Activated CD8-positive, alpha-beta memory T cell treated with anti-CD3 and anti-CD28 coated beads, Interleukin-2, amount 10 ng/mL, durations not matched to agents 7 days and 5 days (primary cell): ENCODE results near the gene ARHGDIG. TPM values are rescaled to one million over a fixed set of nuclear protein-coding genes. Genes with fewer than 3 reads are reported as not detected.
"Not testable (repeated sequence)": the region's sequence is repeated elsewhere in the genome, so short reads cannot be mapped to it uniquely, and the experiment has no call there.

Source experiments
- ATAC-seq: fragments of 150-1000 bp; cut with Tn5 transposase; one replicate; pipeline ENCODE4 v1.10.0; 2021; ENCODE audit warnings: moderate library complexity
- CTCF ChIA-PET: fragments of 350-600 bp; sonication (Branson Sonifier 250); formaldehyde crosslinking; loops from one replicate; lab custom pipeline; 2021; ENCODE audit warnings: antibody characterized with exemption; lab: Charles Lee
- DNase-seq: peaks from one replicate; pipeline ENCODE4 v3.0.0-alpha.2; 2020
- H3K27ac Mint-ChIP-seq: one replicate; pipeline ENCODE4 v1.8.0; 2021; ENCODE audit warnings: mild to moderate bottlenecking, mixed read lengths
- H3K27me3 Mint-ChIP-seq: one replicate; pipeline ENCODE4 v1.8.0; 2021; ENCODE audit warnings: mixed read lengths
- H3K36me3 Mint-ChIP-seq: one replicate; pipeline ENCODE4 v1.8.0; 2021; ENCODE audit warnings: mild to moderate bottlenecking, mixed read lengths
- H3K4me1 Mint-ChIP-seq: one replicate; pipeline ENCODE4 v1.8.0; 2021; ENCODE audit warnings: mixed read lengths
- H3K4me3 Mint-ChIP-seq: one replicate; pipeline ENCODE4 v1.8.0; 2021; ENCODE audit warnings: mild to moderate bottlenecking, moderate library complexity, mixed read lengths
- H3K9me3 Mint-ChIP-seq: one replicate; pipeline ENCODE4 v1.8.0; 2022; ENCODE audit warnings: low read depth, mixed read lengths
- total RNA-seq, 2 experiments: library from RNA; stranded (reverse); gene quantifications; one replicate each; pipeline ENCODE4 v1.2.3, GENCODE V29; 2021

ARHGDIG gene
- total RNA-seq, 2 experiments from 2014 or later: not detected

DNA sequence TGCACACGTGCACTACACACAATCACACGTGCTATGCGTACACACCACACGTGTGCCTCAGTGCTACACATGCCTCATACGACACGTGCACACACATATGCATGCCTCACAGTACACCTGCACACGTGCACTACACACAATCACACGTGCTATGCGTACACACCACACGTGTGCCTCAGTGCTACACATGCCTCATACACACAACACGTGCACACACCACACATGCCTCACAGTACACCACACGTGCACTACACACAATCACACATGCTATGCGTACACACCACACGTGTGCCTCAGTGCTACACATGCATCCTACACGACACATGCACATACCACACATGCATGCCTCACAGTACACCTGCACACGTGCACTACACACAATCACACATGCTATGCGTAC is 12.8 kb upstream of the ARHGDIG start:
- ATAC-seq, DNase-seq, H3K36me3 Mint-ChIP-seq, H3K27ac Mint-ChIP-seq, H3K27me3 Mint-ChIP-seq, H3K4me3 Mint-ChIP-seq, H3K9me3 Mint-ChIP-seq, CTCF ChIA-PET, H3K4me1 Mint-ChIP-seq: not testable (repeated sequence)

DNA sequence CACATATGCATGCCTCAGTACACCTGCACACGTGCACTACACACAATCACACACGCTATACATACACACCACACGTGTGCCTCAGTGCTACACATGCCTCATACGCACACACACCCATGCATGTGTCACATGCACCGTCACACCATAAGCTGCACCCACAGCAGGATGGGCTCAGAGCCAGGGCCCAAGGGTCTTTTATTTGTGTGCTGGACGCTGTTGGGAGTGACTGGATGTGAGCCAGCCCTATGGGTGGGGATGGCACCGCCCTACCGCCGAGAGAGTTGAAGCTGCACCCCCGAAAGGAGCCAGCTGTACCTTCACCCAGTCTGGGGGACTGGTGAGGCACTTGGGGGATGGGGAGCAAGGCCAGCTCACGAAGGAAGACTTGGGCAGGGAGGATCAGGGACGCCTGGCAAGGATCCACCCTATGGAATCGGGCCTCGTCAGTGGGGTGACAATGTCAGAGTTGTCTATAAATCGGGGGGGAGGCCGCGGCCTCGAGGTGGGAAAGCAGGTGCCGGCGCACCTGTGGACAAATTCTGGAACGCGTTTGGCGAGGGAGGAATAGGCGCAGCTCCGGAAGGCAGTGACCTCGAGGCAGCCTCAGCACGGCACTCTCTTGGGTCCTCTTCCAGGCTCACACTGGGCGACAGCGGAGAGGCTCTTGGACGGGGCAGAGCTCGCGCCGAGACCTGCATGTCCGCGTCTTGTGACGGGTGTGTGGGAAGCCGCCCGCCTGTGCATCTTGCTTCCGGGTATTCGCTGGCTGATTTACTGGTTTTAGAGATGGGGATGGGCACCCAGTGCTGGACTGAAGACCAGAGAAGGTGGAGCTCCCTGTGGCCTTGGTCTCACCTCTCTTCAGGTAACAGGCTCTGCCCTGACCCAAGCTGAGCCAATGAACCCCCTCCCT is 12.0 kb upstream of the ARHGDIG start:
- ATAC-seq (no peak), DNase-seq (no peak)
- Mint-ChIP-seq H3K4me1 (no peaks in the 10 kb centered on the region), H3K4me3 (no peak overlapping the region), H3K36me3 (no peaks in the 10 kb centered on the region), H3K9me3 (peaks cover 2% of the 10 kb centered on the region), H3K27me3 (no peaks in the 10 kb centered on the region), H3K27ac (no peak overlapping the region)
- CTCF ChIA-PET: no interaction called here

DNA sequence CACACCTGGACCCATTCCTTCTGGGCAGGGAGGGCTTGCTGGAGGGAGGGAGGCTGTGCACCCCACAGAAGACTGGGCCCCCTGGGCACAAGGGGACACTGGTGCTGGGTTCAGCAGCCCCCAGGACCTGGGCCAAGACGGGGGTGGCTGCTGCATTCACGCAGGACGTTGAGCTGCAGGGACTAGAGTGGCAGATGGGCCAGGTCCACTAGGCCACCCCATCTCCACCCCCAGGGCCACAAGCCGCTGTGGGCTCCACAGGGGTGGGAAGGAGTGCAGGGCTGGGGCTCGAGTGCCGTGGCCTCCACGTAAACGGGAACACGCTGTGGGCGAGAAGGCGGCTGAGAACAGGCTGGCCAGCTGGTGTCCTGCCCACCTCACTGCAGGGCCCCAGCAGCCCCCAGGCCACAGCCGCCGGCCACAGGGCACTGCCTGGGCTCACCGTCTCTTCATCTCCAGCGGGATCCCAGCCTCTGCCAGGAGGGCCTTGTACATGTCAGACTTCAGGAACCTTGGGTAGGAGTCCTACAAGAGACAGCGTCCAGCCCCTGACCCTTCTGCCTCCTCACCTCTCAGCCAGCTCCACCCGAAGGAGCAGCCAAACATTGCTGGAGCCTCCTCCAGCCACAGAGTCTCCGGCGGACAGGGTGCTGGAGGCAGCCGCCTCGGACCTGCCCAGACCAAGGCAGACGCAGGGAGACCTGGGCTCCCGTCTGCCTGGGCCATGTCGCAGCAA is 11.2 kb upstream of the ARHGDIG start:
- DNase-seq (peak; percentile 37), ATAC-seq (no peak)
- Mint-ChIP-seq H3K9me3 (peaks cover 2% of the 10 kb centered on the region), H3K27me3 (no peaks in the 10 kb centered on the region), H3K27ac (no peak overlapping the region), H3K4me1 (no peaks in the 10 kb centered on the region), H3K4me3 (no peak overlapping the region), H3K36me3 (no peaks in the 10 kb centered on the region)
- CTCF ChIA-PET: no interaction called here

DNA sequence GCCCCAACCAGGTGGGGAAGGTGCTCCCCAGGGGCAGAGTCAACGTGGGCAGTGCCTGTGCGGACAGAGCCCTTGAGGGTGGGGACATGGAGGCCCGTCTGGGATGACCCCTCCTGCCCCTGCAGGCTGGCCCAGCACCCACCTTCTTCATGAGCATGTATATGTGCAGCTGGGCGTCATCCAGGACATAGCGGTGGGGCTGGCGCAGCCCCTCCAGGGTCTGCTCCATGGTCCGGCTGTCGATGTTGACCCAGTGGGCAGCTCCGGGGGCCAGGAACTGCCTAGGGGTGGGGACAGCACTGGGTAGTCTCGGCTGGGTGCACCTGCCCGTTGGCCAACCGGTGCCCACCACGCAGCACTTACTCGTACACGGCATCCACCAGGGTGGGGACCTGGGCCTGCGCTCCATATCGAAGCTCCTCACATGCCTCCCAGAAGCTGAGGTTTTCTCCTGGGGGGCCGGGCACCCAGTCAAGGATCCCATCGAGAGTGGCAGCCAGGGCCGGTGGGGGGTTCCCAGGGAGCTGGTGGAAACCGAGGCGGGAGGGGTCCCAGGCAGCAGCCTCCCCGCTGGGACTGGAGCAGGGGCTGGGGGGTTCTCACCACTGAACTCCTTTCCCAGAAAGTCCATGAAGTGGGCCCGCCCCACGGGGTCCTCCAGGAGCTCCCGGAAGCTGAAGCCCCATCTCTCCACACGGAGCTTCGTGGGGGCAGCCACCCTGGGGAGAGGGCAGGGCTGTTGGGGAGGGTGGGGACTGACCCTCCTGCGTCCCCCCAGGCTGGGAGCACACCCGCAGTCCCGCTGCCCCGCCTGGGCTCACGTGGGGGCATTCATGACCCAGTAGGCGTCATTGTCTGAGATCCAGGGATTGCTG is 9.8 kb upstream of the ARHGDIG start:
- Mint-ChIP-seq H3K9me3 (peaks cover 2% of the 10 kb centered on the region), H3K4me1 (no peaks in the 10 kb centered on the region), H3K27me3 (peaks cover 6% of the 10 kb centered on the region), H3K27ac (no peak overlapping the region), H3K4me3 (no peak overlapping the region), H3K36me3 (no peaks in the 10 kb centered on the region)
- ATAC-seq: no peak
- DNase-seq: peak; percentile 38
- CTCF ChIA-PET: no interaction called here

DNA sequence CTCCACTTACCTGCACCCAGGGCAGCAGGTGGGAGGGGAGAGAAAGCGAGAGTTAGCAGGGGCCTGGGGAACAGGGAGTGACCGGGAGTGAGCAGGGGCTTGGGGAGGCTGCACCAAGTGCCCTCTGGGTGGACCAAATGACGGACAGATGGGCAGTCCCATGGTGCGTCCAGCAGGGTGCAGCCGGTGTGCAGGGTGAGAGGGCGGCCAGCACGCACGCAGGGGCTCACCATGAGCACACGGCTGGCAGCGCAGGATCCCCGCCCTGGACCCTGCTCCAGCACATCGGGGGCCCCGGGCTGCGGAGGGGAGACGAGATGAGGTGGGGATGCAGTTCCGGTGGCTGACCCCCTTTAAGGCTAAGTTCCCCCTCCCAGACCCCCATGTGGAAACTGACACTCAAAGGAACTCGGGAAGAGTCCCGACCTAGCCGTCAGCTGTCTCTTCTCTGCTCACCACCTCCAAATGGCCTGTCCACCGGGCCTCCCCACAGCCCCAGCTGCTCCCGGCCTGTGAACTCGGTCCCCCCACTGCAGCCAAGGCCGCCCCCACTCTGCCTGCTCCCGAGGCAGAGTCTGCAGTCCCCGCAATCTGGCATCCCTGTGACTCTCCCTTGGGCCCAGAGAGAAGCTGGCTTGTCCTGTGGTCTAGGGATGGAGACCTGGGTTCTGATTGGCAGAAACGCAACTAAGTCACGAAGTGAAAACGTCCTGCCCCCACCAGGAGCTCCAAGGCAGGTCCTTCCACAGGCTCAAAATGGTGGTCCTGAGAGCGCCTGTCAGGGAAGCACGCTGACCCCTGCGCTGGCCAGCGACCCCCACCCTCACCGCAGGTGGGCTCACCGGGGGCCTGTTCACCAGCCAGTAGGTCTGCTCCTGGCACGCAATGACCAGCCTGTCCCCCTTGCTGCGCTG is 7.5 kb upstream of the ARHGDIG start:
- ATAC-seq (no peak), DNase-seq (no peak)
- CTCF ChIA-PET: no interaction called here
- Mint-ChIP-seq H3K9me3 (no peaks in the 10 kb centered on the region), H3K4me1 (no peaks in the 10 kb centered on the region), H3K4me3 (no peak overlapping the region), H3K27me3 (peaks cover 19% of the 10 kb centered on the region), H3K27ac (no peak overlapping the region), H3K36me3 (no peaks in the 10 kb centered on the region)

DNA sequence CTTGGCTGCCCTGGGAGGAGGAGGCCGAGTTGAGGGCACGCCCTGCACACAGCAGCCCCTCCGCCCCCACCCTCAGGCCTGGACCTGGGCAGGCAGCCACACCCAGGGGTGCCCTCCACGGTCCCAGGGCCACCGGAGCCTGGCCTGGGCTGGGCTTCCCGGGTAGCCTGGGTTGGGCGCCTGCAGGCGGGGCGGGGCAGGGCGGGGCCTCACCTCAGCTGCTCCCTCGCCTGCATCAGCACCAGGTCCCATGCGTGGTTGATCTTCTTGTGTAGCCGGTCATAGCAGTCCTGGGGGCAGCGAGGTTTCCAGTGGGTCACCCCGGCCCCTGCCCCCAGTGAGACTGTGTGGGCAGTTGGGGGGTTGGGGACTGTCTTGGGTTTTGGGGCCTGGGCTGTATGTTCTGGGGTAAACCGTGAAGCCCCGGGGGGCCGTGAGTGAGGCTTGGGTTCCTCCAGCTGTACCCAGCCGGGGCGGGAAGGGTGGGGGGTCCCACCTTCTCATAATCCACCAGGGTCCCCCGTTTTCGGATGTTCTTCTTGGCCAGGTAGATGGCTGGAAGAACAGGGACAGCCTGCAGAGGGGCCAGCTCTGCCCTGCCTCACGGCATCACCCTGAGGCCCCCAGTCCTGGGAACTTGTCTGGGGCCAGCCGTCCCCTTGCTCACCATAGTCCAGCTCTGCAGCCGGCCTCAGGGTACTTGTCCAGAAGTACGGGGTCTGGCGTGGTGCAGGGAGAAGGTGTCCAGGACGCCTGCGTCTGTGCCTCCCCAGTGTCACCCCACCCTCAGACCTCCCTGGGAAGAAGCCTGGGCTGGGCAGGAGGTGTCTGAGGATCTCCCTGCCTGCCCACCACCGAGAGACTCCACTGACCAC is 6.6 kb upstream of the ARHGDIG start:
- CTCF ChIA-PET: no interaction called here
- Mint-ChIP-seq H3K9me3 (no peaks in the 10 kb centered on the region), H3K27me3 (peaks cover 24% of the 10 kb centered on the region), H3K27ac (no peak overlapping the region), H3K4me3 (no peak overlapping the region), H3K36me3 (no peaks in the 10 kb centered on the region), H3K4me1 (peaks cover 1% of the 10 kb centered on the region)
- DNase-seq: no peak
- no peak for ATAC-seq

DNA sequence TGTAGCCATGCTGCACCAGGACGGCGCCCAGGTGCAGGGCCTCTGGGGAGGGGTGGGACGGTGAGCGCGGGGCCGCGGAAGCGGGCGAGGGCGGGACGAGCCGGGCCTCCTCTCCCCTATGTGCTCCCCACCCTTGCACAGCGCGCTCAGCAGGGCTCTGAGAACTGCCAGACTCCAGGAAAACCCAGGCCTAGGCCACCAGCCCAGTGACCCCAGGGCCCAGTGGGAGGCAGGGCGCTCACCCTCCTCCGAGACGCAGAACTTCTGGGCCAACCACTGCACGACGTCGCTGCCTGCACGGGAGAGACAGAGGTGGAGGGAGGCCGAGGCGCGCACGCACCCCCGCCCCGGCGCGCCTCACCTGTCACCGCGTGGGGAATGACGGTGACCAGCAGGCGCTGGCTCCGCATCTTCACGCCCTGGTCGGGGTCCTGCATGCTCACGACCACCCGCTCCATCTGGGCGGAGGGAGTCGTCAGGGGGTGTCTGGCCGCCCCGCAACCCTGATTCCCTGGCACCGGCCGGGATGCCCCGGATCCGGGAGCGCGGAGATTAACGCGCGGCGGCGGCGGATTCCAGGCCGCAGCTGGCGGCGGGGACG is 5.2 kb upstream of the ARHGDIG start:
- Mint-ChIP-seq H3K27ac (no peak overlapping the region), H3K36me3 (no peaks in the 10 kb centered on the region), H3K4me1 (peaks cover 6% of the 10 kb centered on the region), H3K27me3 (peaks cover 31% of the 10 kb centered on the region), H3K9me3 (no peaks in the 10 kb centered on the region), H3K4me3 (no peak overlapping the region)
- no peak for DNase-seq
- CTCF ChIA-PET: no interaction called here
- ATAC-seq: peak; percentile 28

DNA sequence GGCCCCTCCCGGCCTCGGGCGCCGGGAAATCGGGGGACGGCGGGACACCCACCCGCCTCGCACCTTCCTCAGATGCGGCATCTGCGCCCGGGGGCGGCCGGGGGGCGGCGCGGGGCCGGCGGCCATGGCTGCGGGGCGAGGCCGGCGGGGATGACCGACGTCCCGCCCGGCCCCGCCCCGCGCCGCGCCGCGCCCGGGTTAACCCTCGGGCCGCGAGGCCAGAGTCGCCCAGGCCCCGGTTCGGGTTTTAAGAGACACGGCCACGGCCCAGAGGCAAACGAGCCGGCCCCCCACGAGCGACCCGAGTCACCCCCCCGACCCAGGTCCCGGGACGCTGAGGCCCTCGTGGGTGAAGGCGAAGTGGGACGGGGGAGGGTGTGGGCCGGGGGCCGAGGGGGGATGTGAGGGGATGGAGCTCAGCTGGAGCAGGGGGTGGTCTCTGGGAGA is 4.6 kb upstream of the ARHGDIG start, which contains the start of gene RGS11:
RGS11 (minus strand) TSS at position 159 of the 447 bp plus-strand sequence; CDS start at position 126, 33 bp downstream.
- peaks cover 6% of the 10 kb centered on the region for H3K4me1 Mint-ChIP-seq
- peaks cover 31% of the 10 kb centered on the region for H3K27me3 Mint-ChIP-seq
- CTCF ChIA-PET: no interaction called here
- H3K9me3 Mint-ChIP-seq: no peaks in the 10 kb centered on the region
- DNase-seq: no peak
- H3K36me3 Mint-ChIP-seq: no peaks in the 10 kb centered on the region
- no peak within 1 kb of the TSS for H3K4me3 Mint-ChIP-seq
- no peak for ATAC-seq
- H3K27ac Mint-ChIP-seq: no peak within 1 kb of the TSS

DNA sequence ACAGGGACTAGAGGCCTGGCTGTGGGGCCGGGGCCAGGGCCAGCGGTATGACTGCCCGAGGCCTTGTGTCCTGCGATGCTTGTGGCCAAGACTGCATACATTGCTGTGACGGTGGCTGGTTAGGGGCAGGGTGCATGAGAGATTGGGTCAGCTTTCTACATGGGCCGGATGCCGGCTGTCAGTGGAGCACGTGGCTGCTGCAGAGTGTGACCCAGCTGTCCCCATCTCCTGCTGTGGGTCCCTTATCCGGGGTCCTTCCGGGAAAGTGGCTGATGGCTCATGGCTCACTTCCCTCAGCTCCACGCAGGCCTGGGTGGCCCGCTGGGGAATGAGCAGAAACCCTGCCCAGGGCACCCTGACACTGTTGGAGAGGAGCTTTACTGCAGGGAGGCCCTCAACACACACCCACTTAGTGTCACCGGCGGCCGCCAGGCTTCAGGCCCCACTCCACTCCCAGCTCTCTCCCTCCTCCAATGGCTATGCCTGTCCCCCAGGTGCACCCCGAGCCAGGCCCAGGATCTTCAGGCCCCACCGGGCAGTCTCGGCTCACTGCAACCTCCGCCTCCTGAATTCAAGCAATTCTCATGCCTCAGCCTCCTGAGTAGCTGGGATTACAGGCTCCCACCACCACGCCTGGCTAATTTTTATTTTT is 3.8 kb upstream of the ARHGDIG start:
- H3K4me3 Mint-ChIP-seq: no peak overlapping the region
- ATAC-seq (no peak), DNase-seq (no peak)
- H3K4me1 Mint-ChIP-seq: peaks cover 6% of the 10 kb centered on the region
- no peaks in the 10 kb centered on the region for H3K36me3 Mint-ChIP-seq
- peaks cover 32% of the 10 kb centered on the region for H3K27me3 Mint-ChIP-seq
- H3K9me3 Mint-ChIP-seq: no peaks in the 10 kb centered on the region
- CTCF ChIA-PET: no interaction called here
- H3K27ac Mint-ChIP-seq: no peak overlapping the region

DNA sequence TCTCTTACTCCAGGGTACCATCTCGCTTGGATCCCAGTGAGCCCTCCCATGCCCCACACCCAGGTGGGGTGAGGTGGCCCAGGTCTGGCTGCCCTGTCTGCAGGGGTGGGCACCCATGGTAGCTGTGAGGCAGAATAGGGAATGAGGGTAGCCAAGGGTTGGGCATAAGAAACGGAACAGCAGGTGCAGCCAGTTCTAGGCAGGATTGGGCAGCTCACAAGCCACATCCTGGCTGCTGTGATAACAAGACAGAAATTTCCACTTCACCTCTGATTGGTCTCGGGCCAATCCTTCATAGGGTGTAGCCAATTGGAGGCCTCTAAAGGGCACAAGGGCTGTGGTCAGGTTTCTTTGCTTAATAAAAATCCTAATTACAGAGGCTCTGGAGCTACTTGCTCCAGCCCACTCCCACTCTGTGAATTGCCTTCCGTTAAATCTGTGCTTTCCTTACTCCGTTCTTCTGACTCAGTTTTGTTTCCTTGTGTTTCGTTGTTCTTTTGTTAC is 1.5 kb upstream of the ARHGDIG start:
- peaks cover 6% of the 10 kb centered on the region for H3K4me1 Mint-ChIP-seq
- ATAC-seq: peak; percentile 65
- CTCF ChIA-PET: interaction anchor here (1.2 to 1.3 kb wide), 2 partner anchors 172 to 182 kb away, joined by 3 read pairs; no protein-coding TSS in a partner anchor

DNA sequence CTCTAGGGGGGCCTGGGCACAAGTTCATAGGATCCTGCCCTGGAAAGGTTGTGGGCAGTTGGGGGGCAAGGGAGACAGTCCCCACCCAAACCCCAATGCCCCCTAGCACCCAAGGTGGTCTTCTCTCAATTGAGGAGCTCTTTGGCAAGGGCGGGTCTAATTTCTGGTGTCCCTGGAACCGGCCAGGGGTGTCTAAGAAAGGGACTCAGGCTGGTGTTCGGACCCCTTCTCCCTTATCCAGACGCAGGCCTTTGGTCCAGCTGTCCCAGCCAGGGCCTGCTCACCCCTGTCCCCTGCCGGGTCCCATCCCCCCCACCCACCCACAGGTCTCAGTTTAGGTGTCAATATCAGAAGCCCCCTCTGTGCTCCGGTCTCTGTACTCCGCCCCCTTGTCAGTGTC is 860 bp upstream of the ARHGDIG start:
- H3K4me1 Mint-ChIP-seq: peaks cover 6% of the 10 kb centered on the region
- H3K36me3 Mint-ChIP-seq: no peaks in the 10 kb centered on the region
- CTCF ChIA-PET: interaction anchor here (1.2 to 1.3 kb wide), 2 partner anchors 173 to 183 kb away, joined by 3 read pairs; no protein-coding TSS in a partner anchor
- H3K9me3 Mint-ChIP-seq: no peaks in the 10 kb centered on the region
- peaks cover 33% of the 10 kb centered on the region for H3K27me3 Mint-ChIP-seq
- ATAC-seq (no peak), DNase-seq (no peak)
- no peak overlapping the region for H3K4me3 Mint-ChIP-seq
- H3K27ac Mint-ChIP-seq: no peak overlapping the region

More for the DNA sequence above, 1.5 kb upstream of the ARHGDIG start:
- DNase-seq: peak; percentile 62
- no peaks in the 10 kb centered on the region for H3K36me3 Mint-ChIP-seq
- peaks cover 33% of the 10 kb centered on the region for H3K27me3 Mint-ChIP-seq
- no peak overlapping the region for H3K27ac Mint-ChIP-seq
- H3K4me3 Mint-ChIP-seq: no peak overlapping the region
- no peaks in the 10 kb centered on the region for H3K9me3 Mint-ChIP-seq
